Activated CD4-positive, alpha-beta T cell treated with anti-CD3 and anti-CD28 coated beads, Interleukin-2, amount 10 ng/mL, durations not matched to agents 7 days and 5 days (primary cell): ENCODE results near the gene NMUR1. TPM values are rescaled to one million over a fixed set of nuclear protein-coding genes. Genes with fewer than 3 reads are reported as not detected.

Experiments used
- CTCF ChIA-PET: fragments of 350-600 bp; sonication (Branson Sonifier 250); formaldehyde crosslinking; loops from one replicate; lab custom pipeline; 2021; ENCODE audit warnings: antibody characterized with exemption; lab: Charles Lee
- POLR2A ChIA-PET: fragments of 350-600 bp; sonication (Branson Sonifier 250); formaldehyde crosslinking; loops from one replicate; lab custom pipeline; 2021; ENCODE audit warnings: antibody characterized with exemption; lab: Charles Lee
- DNase-seq: peaks from one replicate; pipeline ENCODE4 v3.0.0-alpha.2; 2020
- H3K27ac Mint-ChIP-seq: one replicate; pipeline ENCODE4 v1.8.0; 2021; ENCODE audit warnings: mild to moderate bottlenecking, moderate library complexity, mixed read lengths
- H3K27me3 Mint-ChIP-seq: one replicate; pipeline ENCODE4 v1.8.0; 2021; ENCODE audit warnings: mixed read lengths
- H3K36me3 Mint-ChIP-seq: one replicate; pipeline ENCODE4 v1.8.0; 2021; ENCODE audit warnings: low read depth, mixed read lengths
- H3K4me1 Mint-ChIP-seq: one replicate; pipeline ENCODE4 v1.8.0; 2021; ENCODE audit warnings: mixed read lengths
- H3K4me3 Mint-ChIP-seq: one replicate; pipeline ENCODE4 v1.8.0; 2021; ENCODE audit warnings: mild to moderate bottlenecking, moderate library complexity, mixed read lengths
- H3K9me3 Mint-ChIP-seq: one replicate; pipeline ENCODE4 v1.8.0; 2021; ENCODE audit warnings: mixed read lengths
- total RNA-seq, 2 experiments: library from RNA; stranded (reverse); gene quantifications; one replicate each; pipeline ENCODE4 v1.2.3, GENCODE V29; 2021

Gene NMUR1
- total RNA-seq, 2 experiments from 2014 or later: 0.47 to 0.60 TPM

- no peaks in the 10 kb centered on the region for H3K36me3 Mint-ChIP-seq
- no peaks in the 10 kb centered on the region for H3K9me3 Mint-ChIP-seq
- no peak overlapping the region for H3K27ac Mint-ChIP-seq
- H3K27me3 Mint-ChIP-seq: peaks cover 37% of the 10 kb centered on the region
- DNase-seq: no peak
- POLR2A ChIA-PET: no interaction called here
- peaks cover 16% of the 10 kb centered on the region for H3K4me1 Mint-ChIP-seq
- H3K4me3 Mint-ChIP-seq: no peak overlapping the region
- CTCF ChIA-PET: interaction anchor here (0.6 to 2.6 kb wide), 7 partner anchors 10 to 245 kb away, joined by 3 to 13 read pairs (median 4); no protein-coding TSS in a partner anchor
Observed at GRCh38 chr2:231531466-231531865, 1.2 kb upstream of the NMUR1 start.

DNA sequence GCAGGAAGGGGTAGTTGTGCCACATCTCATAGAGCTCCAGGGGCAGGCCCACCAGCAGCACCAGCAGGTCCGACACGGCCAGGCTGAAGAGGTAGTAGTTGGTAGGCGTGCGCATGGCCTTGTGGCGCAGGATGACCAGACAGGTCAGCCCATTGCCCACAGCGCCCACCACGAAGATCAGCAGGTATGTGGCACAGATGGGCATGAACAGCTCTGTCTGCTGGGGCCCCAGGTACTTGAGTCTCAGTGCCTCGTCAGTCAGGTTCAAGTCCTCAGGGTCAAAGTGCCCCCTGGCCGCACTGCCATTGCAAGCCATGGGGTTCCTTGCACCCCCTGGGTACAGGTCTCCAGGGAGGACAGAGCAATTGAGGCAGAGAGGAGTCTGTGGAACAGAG, 1.6 kb downstream of the NMUR1 start:
- no peak overlapping the region for H3K27ac Mint-ChIP-seq
- DNase-seq: no peak
- H3K27me3 Mint-ChIP-seq: peaks cover 33% of the 10 kb centered on the region
- H3K36me3 Mint-ChIP-seq: no peaks in the 10 kb centered on the region
- H3K4me1 Mint-ChIP-seq: peaks cover 29% of the 10 kb centered on the region
- no peak overlapping the region for H3K4me3 Mint-ChIP-seq
- no peaks in the 10 kb centered on the region for H3K9me3 Mint-ChIP-seq
- POLR2A ChIA-PET: no interaction called here
- CTCF ChIA-PET: interaction anchor here (0.7 to 2.4 kb wide), 5 partner anchors 11 to 32 kb away, joined by 3 to 9 read pairs (median 3); no protein-coding TSS in a partner anchor

GRCh38 chr2:231527955-231528635, 2.1 kb downstream of the NMUR1 start:
- no peaks in the 10 kb centered on the region for H3K36me3 Mint-ChIP-seq
- H3K4me3 Mint-ChIP-seq: no peak overlapping the region
- H3K27ac Mint-ChIP-seq: no peak overlapping the region
- CTCF ChIA-PET: interaction anchor here (0.7 to 1.3 kb wide), 3 partner anchors 17 to 33 kb away, joined by 3 read pairs; no protein-coding TSS in a partner anchor
- no peaks in the 10 kb centered on the region for H3K9me3 Mint-ChIP-seq
- peaks cover 33% of the 10 kb centered on the region for H3K27me3 Mint-ChIP-seq
- no peak for DNase-seq
- POLR2A ChIA-PET: no interaction called here
- peaks cover 29% of the 10 kb centered on the region for H3K4me1 Mint-ChIP-seq

- Mint-ChIP-seq H3K4me1 (peaks cover 32% of the 10 kb centered on the region), H3K9me3 (no peaks in the 10 kb centered on the region), H3K36me3 (no peaks in the 10 kb centered on the region), H3K27ac (no peak overlapping the region), H3K27me3 (peaks cover 30% of the 10 kb centered on the region), H3K4me3 (no peak overlapping the region)
- no peak for DNase-seq
- ChIA-PET POLR2A (no interaction called here), CTCF (interaction anchor here (0.6 to 1.8 kb wide), 2 partner anchors 10 to 22 kb away, joined by 5 to 9 read pairs; no protein-coding TSS in a partner anchor)
Observed at GRCh38 chr2:231527091-231527395, 3.2 kb downstream of the NMUR1 start.

DNA sequence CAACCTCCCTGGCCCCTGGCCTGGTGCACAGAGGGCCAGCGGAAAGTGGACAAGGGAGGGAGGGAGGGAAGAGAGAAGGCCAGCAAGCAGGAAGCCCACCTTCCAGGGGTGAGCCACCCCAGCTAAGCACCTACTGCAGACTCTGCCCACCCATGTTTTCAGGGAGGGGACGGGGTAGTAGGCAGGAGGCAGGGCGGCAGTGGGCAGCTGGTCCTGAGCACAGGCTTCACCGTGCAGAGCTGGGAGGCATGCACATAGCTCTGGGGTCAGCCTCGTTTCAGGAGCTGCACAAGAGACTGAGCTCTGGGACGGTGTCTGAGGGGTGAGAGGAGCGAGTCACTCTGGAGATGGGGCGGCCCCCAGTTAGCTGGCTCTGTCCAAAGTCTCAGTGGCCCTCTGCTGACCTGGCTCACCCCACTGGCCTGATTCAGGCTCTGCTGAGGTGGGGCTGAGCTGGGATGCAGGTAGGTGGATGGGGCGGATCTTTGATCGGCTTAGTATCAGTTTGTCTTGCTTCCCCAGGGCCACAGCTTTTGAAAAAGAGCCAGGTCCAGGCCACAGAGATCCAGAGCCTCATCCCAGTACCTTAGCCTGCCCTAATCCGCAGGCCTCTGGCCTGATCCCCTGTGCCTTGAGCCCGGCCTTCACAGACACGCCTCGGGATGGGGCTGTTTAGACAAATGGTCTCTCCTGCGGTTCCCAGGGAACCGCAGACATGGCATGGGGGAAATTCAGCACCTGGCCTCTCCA, 3.7 kb downstream of the NMUR1 start:
- DNase-seq: no peak
- Mint-ChIP-seq H3K9me3 (no peaks in the 10 kb centered on the region), H3K36me3 (no peaks in the 10 kb centered on the region), H3K4me3 (no peak overlapping the region), H3K27me3 (peaks cover 31% of the 10 kb centered on the region), H3K27ac (no peak overlapping the region), H3K4me1 (peaks cover 32% of the 10 kb centered on the region)
- CTCF ChIA-PET: interaction anchor here (0.6 to 1.8 kb wide), 6 partner anchors 9 to 37 kb away, joined by 3 to 9 read pairs (median 4); no protein-coding TSS in a partner anchor
- POLR2A ChIA-PET: no interaction called here

- POLR2A ChIA-PET: no interaction called here
- Mint-ChIP-seq H3K4me3 (no peak overlapping the region), H3K9me3 (no peaks in the 10 kb centered on the region), H3K27me3 (peaks cover 33% of the 10 kb centered on the region), H3K27ac (peak overlapping the region; percentile 69), H3K36me3 (no peaks in the 10 kb centered on the region), H3K4me1 (peaks cover 25% of the 10 kb centered on the region)
- DNase-seq: no peak
- CTCF ChIA-PET: interaction anchor here (0.8 to 1.8 kb wide), 5 partner anchors 8 to 38 kb away, joined by 3 to 9 read pairs (median 4); no protein-coding TSS in a partner anchor
Observed at GRCh38 chr2:231525248-231526163, 4.7 kb downstream of the NMUR1 start.

DNA sequence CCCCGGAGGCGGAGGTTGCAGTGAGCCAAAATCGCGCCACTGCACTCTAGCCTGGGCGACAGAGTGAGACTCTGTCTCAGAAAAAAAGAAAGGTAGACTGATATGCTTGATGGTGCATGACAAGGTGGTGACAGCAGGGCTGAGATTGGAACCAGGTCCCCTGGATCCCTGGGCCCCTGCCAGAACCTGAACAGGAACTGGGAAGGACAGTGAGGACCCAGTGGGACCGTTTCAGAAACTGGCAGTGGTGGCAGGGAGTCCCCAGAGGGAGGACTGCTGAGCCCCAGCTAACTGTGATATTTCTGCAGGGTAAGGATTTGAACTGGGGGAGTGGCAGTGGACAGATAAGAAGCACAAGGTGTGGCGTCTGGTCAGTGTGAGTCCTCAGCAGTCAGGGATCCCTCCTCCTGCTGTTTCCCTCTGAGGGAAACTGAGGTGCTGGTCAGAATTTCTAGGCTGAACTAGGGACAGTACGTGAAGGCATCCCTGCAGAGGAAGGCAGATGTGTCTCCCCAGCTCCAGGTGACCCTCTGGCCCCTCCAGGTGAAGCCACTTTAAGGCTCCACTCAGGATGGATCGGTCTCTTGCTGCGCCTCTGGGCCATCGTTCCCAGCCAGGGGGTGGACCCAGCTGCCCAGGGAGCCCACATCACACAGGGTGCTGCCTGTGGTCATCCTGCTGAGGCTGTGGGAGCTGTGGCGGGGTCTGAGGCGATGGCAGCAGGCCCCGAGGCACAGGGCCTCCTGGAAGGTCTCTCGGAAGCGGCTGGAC, 5.6 kb downstream of the NMUR1 start:
- ChIA-PET CTCF (interaction anchor here (1.0 to 1.4 kb wide), 3 partner anchors 34 to 182 kb away, joined by 3 to 4 read pairs (median 4); no protein-coding TSS in a partner anchor), POLR2A (no interaction called here)
- no peak overlapping the region for H3K4me3 Mint-ChIP-seq
- peaks cover 23% of the 10 kb centered on the region for H3K4me1 Mint-ChIP-seq
- no peak overlapping the region for H3K27ac Mint-ChIP-seq
- no peak for DNase-seq
- no peaks in the 10 kb centered on the region for H3K36me3 Mint-ChIP-seq
- H3K27me3 Mint-ChIP-seq: peaks cover 33% of the 10 kb centered on the region
- no peaks in the 10 kb centered on the region for H3K9me3 Mint-ChIP-seq

GRCh38 chr2:231523451-231524285, 6.6 kb downstream of the NMUR1 start:
- Mint-ChIP-seq H3K4me3 (no peak overlapping the region), H3K27ac (no peak overlapping the region), H3K9me3 (no peaks in the 10 kb centered on the region), H3K27me3 (peaks cover 28% of the 10 kb centered on the region), H3K36me3 (no peaks in the 10 kb centered on the region), H3K4me1 (peaks cover 19% of the 10 kb centered on the region)
- peak; percentile 26 for DNase-seq
- POLR2A ChIA-PET: no interaction called here
- CTCF ChIA-PET: interaction anchor here (1.0 to 1.4 kb wide), 3 partner anchors 35 to 183 kb away, joined by 3 to 4 read pairs (median 4); no protein-coding TSS in a partner anchor

DNA sequence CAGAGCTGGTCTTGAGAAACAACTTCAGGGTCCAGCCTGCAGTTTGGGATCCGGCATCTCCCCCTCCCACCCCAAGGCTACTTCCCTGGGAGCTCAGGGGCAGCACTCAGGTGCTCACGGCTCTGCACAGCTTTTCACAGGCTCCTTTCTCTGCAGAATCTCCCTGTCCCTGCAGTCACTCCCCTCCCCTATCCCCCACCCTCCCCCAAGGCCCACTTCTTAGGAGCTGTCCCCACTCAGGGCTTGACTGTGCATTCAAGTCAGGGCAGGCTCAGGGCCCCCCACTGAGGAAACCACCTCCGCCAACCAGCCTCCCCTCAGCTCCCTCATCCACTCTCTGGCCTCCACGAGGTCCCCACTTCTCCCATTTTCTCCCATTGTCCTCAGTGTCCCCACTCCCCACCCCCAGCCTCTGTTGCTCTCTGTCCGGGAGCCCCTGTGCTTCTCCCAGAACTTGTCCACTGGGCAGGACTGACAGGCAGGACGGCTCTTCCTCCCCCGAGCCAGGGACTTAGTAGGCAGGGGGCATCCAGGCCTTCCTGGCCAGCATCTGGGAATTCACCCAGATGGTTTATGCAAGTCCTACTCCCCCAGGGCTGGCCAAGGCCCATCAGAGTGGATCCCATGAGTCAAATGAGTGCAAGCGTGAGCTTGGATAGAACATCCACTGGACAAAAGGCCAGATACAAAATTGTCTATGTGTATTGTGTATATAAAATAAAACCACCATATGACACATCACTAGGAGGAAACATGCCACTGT, 7.6 kb downstream of the NMUR1 start:
- ChIA-PET POLR2A (no interaction called here), CTCF (interaction anchor here (1.1 to 1.8 kb wide), 4 partner anchors 17 to 36 kb away, joined by 3 to 6 read pairs (median 4); no protein-coding TSS in a partner anchor)
- H3K27me3 Mint-ChIP-seq: peaks cover 20% of the 10 kb centered on the region
- H3K9me3 Mint-ChIP-seq: no peaks in the 10 kb centered on the region
- DNase-seq: no peak
- no peaks in the 10 kb centered on the region for H3K36me3 Mint-ChIP-seq
- no peak overlapping the region for H3K27ac Mint-ChIP-seq
- no peak overlapping the region for H3K4me3 Mint-ChIP-seq
- peaks cover 19% of the 10 kb centered on the region for H3K4me1 Mint-ChIP-seq

- CTCF ChIA-PET: interaction anchor here (1.0 to 1.8 kb wide), 5 partner anchors 9 to 37 kb away, joined by 3 to 6 read pairs (median 4); no protein-coding TSS in a partner anchor
- POLR2A ChIA-PET: no interaction called here
- no peak overlapping the region for H3K27ac Mint-ChIP-seq
Observed at GRCh38 chr2:231521443-231521842, 8.8 kb downstream of the NMUR1 start.

More at GRCh38 chr2:231521443-231521842, 8.8 kb downstream of the NMUR1 start:
- Mint-ChIP-seq H3K4me3 (no peak overlapping the region), H3K4me1 (peaks cover 22% of the 10 kb centered on the region), H3K36me3 (no peaks in the 10 kb centered on the region), H3K9me3 (no peaks in the 10 kb centered on the region), H3K27me3 (peaks cover 20% of the 10 kb centered on the region)
- DNase-seq: no peak
